DMS114 treated with DMSO at 0.1 percent for 48 hours (cell line): Measurements from ENCODE around the gene CLEC16A.
"Not testable (repeated sequence)": the region's sequence is repeated elsewhere in the genome, so short reads cannot be mapped to it uniquely, and the experiment has no call there.

Experiments used
- DNase-seq: peaks from one replicate; lab custom pipeline; 2025; ENCODE audit not compliant: unreplicated experiment; lab: John Stamatoyannopoulos, UW

CLEC16A gene

DNA sequence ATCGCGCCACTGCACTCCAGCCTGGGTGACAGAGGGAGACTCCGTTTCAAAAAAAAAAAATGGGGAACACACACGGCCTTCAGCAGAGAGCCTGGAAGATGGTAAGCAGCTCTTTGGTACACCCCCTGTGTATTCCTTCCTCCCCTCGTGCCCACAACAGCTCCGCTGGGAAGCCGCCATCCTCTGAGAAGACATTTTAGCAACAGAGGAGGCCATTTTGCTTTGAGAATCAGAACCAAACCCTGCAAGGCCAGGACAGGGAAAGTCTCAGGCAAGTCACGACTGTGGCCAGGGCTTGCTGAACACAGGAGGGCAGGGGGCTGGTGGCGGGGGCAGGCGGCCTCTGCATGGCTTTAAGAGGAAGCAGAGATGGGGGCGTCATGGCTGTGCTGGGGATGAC is 265.9 kb downstream of the CLEC16A start:
- DNase-seq = no peak

DNA sequence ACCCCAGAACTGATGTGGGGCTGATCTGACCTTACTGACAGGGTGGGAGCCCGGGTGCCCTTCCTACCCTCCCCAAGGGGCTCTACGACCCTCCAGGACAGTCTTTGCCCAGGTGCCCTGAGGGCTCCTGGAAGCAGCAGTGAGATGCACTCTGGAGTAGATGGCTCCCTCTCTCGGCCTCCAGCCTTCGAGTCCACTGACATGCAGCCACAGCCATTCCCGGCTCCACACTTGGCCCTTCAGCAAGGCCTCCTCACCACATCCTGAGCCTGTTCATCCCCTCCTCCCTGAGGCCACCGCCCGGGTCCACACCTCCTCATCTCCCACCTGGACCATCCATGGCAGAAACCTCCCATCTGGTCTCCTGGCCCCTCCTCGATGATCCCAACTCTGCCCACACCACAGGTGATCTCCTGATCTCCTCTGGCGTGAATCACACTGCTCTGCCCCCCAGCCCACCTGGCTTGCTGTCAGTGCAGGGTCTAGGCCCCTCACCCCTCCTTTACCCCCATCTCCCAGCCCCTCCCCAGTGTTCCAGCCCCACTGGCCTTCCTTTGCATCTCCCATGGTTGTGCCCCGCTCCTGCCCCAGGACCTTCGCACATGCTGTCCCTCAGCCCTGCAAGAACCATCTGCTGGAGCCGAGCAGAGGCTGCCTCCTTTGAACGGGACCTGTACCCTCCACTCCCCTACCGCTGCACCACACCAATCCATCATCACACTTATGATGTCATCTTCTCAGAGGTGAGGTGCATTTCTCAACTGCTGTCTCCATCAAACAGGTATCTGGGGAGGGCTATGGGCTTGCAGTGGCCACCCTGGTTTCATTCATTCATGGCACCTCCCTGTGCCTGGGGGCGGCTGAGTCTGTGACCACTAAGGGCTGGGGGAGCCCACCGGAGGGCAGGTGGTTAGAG is 267.0 kb downstream of the CLEC16A start:
- no peak for DNase-seq

DNA sequence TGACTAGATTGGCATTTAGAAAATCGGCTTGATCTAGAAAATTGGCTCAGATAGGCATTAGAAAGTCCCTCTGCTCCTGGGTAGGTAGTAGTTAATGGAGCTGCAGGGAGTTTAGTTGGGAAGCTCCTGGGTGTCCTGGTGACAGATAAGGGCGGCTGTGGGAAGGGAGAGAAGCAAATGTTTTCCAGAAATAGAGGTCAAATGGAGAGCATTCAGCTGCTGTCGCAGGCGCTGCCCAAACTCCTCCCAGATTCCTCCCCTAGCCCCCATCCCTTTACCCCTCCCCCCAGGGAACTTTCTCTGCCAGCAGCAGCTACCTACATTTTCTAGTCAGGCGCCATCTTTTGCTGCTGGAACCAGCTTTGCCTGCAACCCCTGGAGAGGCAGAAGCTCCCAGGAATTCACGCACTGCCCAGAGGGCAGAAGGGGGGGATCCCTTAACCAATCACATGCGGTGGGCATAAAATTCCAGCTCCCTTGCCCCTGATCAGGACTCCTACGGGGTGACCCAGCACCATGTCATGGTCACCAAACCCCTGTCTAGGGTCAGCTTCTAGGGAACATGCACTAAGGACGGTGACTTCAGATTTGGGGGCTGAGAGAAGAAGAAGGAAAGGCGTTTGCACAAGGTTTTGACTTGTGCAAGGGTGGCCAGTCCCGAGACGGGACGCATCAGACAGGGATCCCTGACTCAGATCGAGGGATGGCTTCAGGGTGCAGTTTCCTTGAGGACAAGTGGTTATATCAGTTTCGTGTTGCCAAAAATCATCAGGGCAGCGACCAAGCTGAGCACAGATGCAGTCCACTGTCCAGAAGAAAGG is 267.8 kb downstream of the CLEC16A start:
- no peak for DNase-seq

DNA sequence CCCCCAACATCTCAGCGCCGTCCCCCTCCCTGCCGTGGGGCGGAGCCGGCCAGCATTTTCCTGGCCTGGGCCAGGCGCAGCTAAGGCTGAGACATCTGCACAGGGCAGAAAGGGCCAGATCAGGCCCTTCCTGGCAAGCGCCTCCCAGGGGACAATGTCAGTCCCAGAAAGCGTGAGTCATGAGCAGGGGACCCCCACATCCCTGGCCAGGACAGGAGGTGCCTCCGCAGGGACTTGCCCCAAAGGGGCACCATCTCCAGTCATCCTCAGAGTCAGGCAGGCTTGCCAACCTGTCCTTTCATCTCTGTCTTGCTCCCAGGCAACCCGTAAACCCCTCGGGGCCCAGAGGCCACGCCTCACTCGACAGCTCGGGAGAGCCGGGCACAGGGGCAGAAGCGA is 268.4 kb downstream of the CLEC16A start:
- no peak for DNase-seq

DNA sequence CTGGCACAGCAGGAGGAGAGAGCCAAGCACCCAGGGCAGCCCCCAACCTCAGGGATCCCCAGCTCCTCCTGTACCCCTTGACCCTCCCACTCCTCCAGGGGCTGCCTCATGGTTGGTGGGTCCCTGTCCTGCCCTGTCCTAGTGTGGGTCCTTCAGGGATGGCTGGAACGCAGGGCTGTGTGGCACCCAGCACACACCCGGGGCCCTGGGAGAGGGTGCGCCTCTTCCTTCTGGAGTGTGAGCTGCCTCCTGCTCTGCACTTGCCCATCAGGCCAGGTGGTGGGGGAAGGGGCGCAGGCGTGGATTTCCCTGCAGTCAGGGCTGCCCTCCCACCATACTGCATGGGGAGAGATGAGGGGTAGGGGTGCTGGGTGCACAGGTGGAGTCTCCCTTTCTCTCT is 269.0 kb downstream of the CLEC16A start:
- no peak for DNase-seq

DNA sequence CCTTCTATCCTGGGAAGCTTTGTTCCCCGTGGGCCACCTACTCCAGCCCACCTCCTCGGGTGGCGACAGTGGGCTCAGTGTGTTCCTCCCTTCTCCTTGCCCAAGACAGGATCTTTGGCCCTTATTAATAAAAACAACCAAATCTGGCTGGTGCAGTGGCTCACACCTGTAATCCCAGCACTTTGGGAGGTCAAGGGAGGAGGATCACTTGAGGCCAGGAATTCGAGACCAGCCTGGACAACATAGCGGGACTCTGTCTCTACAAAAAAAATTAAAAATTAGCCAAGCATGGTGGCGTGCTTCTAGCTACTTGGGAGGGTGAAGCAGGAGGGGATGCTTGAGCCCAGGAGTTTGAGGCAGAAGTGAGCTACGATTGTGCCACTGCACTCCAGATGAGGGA is 269.4 kb downstream of the CLEC16A start:
- DNase-seq = no peak

DNA sequence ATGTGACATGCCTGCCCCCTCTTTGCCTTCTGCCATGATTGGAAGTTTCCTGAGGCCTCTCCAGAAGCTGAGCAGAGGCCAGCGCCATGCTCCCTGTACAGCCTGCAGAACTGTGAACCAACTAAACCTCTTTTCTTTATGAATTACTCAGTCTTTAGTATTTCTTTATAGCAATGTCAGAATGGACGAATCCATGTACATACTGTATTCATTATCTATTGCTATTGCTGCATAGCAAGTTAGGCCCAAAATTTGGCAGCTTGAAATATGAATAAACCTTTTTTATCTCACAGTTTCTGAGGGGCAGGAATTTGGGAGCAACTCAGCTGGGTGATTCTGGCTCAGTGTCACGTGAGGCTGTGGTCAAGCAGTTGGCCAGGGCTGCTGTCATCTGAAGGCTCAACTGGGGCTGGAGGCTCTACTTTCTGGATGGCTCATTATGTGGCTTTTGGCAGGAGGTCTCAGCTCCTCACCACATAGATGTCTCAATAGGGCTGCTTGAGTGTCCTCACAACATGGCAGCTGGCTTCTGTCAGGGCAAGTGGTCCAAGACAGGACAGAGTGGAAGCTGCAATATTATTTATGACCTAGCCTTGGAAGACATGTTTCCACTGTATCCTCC is 271.7 kb downstream of the CLEC16A start:
- no peak for DNase-seq

DNA sequence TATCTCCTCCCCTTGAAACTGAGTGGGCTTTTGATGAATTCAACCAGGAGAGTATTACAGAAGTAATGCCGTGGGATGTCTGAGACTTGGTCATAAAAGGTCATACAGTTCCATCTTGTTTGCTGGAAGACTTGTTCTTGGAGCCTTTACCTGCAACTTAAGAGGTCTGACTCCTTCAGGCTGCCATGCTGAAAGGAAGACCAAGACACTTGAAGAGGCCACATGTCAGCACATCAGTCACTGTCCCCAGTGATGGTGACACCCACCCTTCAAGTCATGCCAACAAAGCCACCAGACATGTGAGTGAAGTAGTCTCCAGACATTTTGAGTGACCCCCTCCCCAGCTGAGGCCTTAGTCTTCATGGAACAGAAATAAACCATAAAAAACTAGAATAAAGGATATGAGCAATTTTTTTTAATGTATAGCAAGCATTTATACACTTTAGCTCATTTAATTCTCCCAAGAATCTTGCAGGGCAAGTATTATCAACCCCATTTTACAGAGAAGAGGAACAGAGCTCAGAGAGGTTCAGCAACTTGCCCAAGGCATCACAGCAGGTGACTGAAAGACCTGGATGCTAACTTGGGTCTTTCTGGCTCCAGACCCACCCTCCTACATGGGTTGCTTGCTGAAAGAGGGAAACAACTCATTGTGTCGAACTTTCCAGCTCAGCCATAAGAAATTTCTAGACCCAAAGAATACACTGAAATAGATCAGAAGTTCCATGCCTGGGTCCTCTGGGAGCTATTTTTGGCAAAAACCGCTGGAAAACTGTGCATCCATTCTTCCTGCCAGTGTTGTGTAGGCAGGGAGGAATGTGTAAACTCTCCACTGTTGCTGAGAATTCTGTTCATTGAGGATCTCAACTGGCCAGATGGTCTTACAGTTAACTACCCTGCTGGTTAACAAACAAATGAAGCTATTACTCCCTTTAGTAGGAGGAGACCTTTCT is 273.6 kb downstream of the CLEC16A start:
- DNase-seq = no peak

DNA sequence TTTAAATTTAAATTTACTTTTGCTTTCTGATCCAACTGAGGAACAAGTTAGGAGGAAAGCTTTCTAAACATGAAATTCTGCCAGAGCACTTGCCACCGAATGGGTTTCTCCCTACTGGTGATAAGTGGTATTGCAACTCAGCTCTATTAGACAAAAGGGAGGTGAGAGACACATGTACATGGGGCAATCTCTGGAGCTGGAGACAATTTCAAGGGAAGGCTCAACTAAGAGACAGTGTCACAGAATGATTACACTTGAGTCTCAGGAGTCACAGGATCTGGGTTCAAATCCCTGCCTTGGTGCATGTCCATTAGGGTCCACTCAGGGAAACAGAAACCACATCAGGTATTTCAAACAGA is 274.2 kb downstream of the CLEC16A start:
- DNase-seq = no peak

DNA sequence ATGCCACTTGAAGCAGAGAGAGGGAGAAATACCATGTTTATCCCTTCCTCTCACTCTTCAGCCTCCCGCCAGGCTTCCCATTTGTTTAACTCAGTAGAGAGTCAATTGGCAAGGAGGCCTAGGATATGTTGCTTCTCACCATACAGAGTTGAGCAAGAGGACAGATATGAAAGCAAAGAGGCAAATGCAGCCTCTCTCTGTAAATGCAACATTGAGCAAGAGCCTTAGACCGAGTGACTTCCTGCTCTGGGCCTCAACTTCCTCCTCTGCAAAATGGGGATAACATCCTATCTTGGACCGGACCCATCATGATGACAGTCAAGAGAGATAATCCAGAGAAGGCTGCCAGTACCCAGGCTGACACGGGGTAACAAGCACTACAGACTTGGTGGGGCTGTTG is 274.8 kb downstream of the CLEC16A start:
- no peak for DNase-seq

DNA sequence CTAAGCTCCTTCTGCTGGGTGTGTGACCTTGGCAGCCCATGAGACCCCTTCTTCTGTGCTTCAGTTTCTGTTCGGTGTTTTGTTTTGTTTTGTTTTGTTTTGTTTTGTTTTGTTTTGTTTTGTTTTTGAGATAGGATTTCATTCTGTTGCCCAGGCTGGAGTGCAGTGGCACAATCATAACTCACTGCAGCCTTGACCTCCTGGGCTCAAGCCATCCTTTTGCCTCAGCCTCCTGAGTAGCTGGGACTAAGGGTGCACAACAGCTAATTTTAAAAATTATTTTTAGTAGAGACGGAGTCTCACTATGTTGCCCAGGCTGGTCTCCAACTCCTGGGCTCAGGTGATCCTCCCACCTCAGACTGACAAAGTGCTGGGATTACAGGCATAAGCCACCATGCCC is 276.1 kb downstream of the CLEC16A start:
- DNase-seq = not testable (repeated sequence)

DNA sequence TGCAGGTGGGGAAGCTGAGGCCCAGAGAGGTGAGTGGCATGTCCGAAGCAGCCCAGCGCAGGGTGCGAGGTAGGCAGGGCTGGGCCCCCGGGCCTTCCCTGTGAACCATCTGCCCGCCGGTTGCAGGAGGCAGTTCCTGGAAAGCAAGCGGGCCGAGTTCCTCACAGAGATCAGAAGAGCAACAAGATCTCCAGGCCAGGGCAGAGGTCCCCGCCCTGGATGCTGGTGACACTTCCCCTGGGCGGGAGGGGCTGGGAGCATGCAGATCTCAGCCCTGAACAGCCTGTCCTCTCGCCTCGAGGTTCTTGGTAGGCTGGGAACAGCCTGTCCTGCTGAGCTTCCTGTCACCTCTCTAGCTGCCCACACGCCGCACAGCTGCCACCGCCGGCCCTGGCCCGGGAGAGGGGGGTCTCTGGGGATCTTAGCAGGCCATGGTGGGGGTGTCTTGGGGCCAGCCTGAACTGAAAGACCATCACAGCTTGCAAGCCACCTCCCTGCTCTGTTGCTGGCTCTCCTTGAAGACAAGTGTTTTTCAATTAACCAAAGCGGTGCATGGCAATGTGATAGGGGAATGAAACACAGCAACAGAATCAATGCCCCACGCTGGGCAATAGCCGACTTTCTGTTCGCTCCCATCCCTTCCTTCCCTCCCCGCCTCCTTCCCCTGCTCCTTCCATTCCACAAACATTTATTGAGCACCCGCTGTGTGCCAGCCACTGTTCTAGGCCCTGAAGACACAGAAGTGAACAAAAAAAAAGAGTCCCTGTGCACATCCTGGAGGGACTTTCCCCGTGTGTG is 279.9 kb downstream of the CLEC16A start:
- DNase-seq = no peak

DNA sequence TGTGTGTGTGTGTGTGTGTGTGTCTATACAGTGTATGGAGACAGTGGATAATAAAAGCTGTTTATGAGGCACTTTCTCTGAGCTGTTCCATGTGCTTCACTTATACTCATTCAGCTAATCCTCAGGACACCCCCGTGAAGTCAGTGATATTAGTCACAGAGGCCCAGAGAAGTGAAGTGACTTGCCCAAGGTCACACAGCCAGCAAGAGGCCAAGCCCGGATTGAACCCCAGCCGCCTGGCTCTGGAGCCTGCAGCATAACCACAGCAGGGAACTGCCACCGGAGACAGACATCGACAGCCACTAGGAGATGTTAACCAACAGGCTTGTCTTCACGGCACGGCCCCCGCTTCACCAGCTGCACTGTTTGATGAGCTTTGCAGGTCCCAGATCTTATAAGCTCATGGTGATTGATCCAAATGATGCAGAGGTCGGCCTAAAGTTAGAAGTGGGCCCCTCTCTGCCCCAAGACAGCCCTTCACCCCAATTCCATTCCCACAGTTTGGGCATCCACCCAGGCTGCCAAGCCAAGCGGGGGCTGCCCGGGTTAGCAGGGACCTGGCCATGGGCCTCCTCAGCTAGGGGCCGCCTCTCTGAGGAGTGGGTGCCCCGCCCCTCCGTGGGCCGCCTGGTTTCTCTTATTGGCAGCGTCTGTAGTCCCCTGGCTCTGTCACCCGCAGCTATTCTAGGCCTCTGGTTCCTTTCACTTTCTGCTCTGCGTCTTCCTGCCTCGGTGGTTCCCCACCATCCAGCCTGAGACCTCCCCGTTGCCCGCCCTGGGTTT is 280.7 kb downstream of the CLEC16A start:
- DNase-seq = no peak

DNA sequence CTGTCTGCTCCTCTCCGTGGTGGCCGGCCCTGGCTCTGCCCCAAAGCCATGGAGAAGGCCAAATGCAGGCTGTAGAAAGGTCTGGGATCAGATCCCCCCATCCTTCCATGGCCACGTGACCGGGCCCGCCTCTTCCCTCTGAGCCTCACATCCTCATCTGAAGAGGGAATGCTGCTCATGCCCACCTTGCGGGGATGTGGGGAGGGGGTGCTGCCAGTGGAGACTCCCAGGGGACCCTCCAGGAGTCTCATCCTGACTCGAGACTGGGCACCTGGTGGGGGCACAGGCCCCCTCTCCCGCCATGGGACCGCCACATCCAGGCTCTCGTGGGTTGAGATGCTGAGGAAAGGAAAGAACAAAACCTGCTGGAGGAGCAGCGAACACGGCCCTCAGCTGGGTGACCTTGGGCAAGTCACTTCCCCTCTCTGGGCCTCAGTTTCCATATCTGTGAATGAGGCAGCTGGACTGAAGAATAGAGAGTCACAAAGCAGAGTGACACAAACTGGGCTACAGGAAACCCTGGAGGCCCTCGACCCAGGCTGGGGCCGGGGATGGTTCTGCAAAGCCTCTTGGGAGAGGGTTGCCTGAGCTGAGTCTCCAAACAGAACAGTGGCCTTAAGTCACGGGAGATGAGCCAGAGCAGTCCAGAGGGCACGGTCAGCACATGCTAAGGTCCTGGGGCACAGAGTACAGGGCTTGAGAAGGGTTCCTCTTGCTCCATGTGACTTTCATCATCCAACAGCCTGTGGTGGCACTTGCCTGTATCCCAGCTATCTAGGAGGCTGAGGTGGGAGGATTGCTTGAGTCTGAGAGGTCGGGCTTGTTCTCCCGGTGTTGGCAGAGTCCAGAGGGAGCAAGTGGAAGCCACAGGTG is 281.5 kb downstream of the CLEC16A start:
- no peak for DNase-seq

DNA sequence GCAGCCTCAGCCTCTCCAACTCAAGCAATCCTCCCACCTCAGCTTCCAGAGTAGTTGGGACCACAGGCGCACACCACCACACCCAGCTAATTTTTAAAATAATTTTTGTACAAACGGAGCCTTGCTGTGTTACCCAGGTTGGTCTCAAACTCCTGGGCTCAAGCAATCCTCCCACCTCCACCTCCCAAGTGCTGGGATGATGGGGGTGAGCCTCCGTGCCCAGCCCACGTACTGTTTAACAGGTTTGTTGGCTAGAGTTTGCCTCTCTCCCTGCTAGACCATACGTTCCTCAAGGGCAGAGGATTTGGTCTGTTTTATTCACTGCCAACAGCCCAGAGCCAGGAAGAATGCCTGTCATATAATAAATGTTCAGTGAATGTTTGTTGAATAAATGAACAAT is 285.1 kb downstream of the CLEC16A start:
- DNase-seq = no peak

DNA sequence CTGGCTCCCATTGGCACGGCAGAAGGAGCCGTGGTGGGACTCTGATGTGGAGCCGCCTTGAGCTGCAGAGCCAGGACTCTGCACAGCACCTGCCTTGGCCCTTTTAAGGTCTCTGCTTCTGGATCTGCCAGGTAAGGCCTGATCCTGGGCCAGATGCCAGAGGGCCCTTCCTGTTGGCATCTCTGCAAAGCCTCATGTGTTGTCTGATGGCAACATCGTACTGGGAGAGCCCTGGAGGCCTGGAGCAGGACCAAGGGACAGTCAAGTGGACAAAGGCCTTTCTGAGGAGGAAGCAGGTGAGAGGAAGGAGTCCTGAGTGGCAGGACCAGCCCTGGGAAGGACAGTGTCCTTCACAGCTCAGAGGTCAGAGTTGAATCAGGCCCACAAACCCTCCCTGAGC is 285.5 kb downstream of the CLEC16A start:
- no peak for DNase-seq

DNA sequence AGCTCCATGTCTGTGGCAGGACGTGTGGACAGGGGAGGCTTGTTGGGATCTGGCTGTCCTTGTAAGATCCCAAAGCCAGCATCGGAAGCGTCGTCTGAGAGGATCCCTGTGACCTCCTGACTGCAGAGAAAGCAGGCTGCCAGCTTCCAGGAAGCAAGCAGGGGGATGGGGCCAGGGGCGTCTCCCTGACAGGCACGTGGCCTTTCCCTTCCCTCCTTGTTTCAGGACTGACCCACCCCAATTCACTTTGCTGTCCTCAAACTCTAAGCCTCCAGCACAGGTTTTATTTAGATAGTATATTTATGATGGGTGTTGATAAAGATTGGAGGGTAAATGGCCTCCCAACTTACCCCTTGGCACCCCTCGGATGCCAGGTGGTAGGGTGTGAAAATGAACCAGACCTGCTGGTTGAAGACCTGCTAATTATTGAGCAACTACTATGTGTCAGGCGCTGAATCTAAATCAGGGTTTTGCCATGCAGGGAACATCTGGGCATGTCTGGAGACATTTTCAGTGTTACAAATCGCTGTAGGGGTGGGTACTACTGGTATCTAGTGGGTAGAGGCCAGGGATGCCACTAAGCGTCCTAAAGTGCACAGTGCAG is 287.1 kb downstream of the CLEC16A start:
- DNase-seq = no peak
